NCI-H2029 treated with DMSO at 0.1 percent for 48 hours (cell line): ENCODE results near the gene NOTCH2.

Source experiments
- DNase-seq: peaks from one replicate; lab custom pipeline; 2025; lab: John Stamatoyannopoulos, UW

NOTCH2 gene

GRCh38 chr1:119873135-119874015, 196.1 kb downstream of the NOTCH2 start:
- no peak for DNase-seq

DNA sequence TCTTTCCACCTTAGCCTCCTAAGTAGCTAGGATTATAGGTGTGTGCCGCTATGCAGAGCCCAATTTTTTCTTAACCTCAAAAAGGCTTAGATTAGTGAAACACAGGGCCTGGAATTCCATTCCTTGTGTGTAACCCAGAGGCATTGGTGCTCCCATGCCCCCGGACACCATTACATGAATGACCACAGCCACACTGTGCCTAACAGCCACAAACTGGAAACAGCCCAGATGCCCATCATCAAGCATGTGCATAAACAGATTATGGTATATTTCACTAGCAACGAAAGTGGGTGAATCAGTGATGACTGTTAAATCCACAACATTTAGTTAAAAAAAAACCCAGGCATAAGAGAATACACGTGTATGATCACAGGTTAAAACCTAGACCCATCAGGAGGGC, 197.6 kb downstream of the NOTCH2 start:
- DNase-seq = no peak

DNA sequence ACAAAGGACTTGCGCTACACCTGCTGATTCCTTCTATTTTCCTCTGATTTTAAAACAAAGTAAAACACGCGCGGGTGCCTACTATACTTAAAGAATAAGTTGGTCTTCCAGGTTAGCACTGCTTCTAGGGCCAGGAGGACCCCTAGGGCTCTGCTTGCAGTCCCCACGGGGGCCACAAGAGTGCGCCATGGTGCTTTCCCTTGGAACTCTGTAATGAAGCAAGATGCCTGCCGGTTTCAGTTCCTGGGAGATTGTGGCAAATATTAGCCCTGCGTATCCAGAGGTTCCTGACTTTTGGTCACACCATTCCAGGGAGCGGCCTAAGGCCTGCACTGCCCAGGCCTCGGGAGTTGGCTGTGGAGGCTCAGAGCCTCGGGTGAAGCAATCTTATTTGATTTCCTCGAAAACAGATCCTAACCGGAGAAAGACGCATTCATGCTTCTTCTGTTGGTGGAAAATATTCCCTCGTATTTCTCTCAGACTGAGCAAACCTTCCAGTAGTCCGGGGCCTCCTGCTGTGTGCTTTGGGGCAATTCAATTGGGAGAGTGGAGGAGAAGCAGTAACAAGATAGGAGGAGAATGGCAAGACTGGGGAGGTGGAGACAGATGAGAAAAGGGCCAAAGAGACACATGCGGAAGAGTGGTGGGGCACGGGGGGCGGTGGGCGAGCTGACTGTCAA, 198.4 kb downstream of the NOTCH2 start:
- DNase-seq = peak; percentile 34

DNA sequence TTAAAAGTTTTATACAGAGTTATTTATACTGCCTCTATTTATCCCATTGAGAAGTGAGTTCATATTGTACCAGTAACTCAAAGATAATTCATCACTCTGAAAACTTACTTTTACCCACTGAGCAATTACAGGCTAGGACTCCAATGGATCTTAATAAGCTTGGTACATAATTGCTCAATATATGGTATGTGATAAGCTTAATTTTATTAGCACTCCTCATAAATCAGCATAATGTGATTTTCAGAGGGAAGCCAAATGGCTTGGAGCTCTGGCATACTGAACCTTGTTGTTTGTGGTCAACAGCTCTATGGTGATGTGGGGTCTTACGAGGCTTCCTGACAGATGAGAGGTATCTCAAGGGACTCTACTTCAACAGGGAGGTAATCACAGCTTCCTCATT, 199.5 kb downstream of the NOTCH2 start:
- DNase-seq = no peak

- no peak for DNase-seq
Measured at GRCh38 chr1:119868176-119868575, 201.3 kb downstream of the NOTCH2 start.

DNA sequence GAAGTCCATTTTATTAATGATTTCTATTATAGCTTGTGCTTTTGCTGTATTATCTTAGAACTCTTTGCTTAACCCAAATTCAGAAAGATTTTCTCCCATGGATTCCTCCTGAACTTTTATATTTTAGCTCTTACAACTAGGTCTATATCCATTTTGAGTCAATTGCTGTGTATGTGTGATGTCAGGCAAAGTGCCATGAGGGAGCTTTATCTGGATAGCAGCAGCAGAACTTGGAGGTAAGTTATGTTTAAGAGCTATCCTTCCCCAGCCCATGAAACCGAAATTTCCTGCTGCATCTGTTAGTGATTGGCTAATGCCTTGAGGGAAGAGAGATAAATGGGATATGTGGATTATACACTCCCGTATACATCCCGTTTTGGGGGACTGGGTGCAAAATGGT, 203.0 kb downstream of the NOTCH2 start:
- no peak for DNase-seq

GRCh38 chr1:119865627-119866026, 203.8 kb downstream of the NOTCH2 start:
- DNase-seq = no peak

GRCh38 chr1:119862276-119862675, 207.2 kb downstream of the NOTCH2 start:
- DNase-seq = no peak
